ENCODE measurements around the gene NAV2. TPM values are rescaled to one million over a fixed set of nuclear protein-coding genes. Genes with fewer than 3 reads are reported as not detected.

NAV2 gene
- total RNA-seq, 1 experiment from 2014 or later, result 23.3 TPM

- Histone ChIP-seq H3F3A (ENCODE audit: insufficient read depth, low read depth) (no peaks in the 10 kb centered on the region), H3K79me2 (ENCODE audit: low read depth) (no peaks in the 10 kb centered on the region), H3K36me3 (ENCODE audit: low read depth) (no peaks in the 10 kb centered on the region), H3K9me2 (ENCODE audit: insufficient read depth) (no peaks in the 10 kb centered on the region; the same call in 1 of the 2 replicates), H3K27me3 (ENCODE audit: insufficient read depth, low read depth) (no peaks in the 10 kb centered on the region), H2AFZ (no peak overlapping the region), H4K20me1 (ENCODE audit: insufficient read depth) (no peaks in the 10 kb centered on the region), H3K4me3 (no peak overlapping the region), H3K4me1 (replicated peaks; ENCODE audit: insufficient read depth) (no peaks in the 10 kb centered on the region), H3K27ac (no peak overlapping the region), H3K4me2 (no peak overlapping the region), H3K9me3 (ENCODE audit: insufficient read depth, low read depth) (no peaks in the 10 kb centered on the region)
- BruUV-seq (replicated peaks), result no TSS peak
- DNase-seq, result peak in 1 of 2 experiments; percentile 72
- POLR2A ChIA-PET (ENCODE audit: unreplicated experiment), result interaction anchor here (0.6 to 0.7 kb wide), 3 partner anchors 161 to 338 kb away, joined by 4 to 11 read pairs (median 9); no protein-coding TSS in a partner anchor
- TF ChIP-seq CTCF (conservative IDR thresholded peaks at IDR 0.05) (peak; percentile 91), EZH2 (IDR thresholded peaks at IDR 0.05; ENCODE audit: low read depth) (no peak)
- intact Hi-C loops (cut with micrococcal nuclease; ENCODE audit: unreplicated experiment), result loop anchor here (1.0 to 10.0 kb wide), 7 partner anchors 101 to 831 kb away; no protein-coding TSS in a partner anchor
- CTCF ChIA-PET, result interaction anchor here (0.6 to 1.3 kb wide), 19 partner anchors 13 to 1788 kb away, joined by 3 to 13 read pairs (median 4); no protein-coding TSS in a partner anchor
Observed at GRCh38 chr11:19903620-19904069, 191.0 kb downstream of the NAV2 start.

GRCh38 chr11:19905280-19905853 is 192.7 kb downstream of the NAV2 start:
- DNase-seq, result no peak
- Histone ChIP-seq H4K20me1 (ENCODE audit: insufficient read depth) (no peaks in the 10 kb centered on the region), H3K27ac (no peak overlapping the region), H3K4me1 (replicated peaks; ENCODE audit: insufficient read depth) (no peaks in the 10 kb centered on the region), H3K27me3 (ENCODE audit: insufficient read depth, low read depth) (no peaks in the 10 kb centered on the region), H3K79me2 (ENCODE audit: low read depth) (no peaks in the 10 kb centered on the region), H3F3A (ENCODE audit: insufficient read depth, low read depth) (no peaks in the 10 kb centered on the region), H3K36me3 (ENCODE audit: low read depth) (no peaks in the 10 kb centered on the region), H3K4me2 (no peak overlapping the region), H3K9me2 (ENCODE audit: insufficient read depth) (no peaks in the 10 kb centered on the region), H3K4me3 (no peak overlapping the region), H2AFZ (no peak overlapping the region), H3K9me3 (ENCODE audit: insufficient read depth, low read depth) (no peaks in the 10 kb centered on the region)
- ChIA-PET POLR2A (ENCODE audit: unreplicated experiment) (no interaction called here), CTCF (interaction anchor here (0.5 to 0.7 kb wide), 2 partner anchors 30 to 172 kb away, joined by 3 to 7 read pairs; no protein-coding TSS in a partner anchor)
- TF ChIP-seq EZH2 (IDR thresholded peaks at IDR 0.05; ENCODE audit: low read depth) (no peak), CTCF (conservative IDR thresholded peaks at IDR 0.05) (peak; percentile 80)
- BruUV-seq (replicated peaks), result no TSS peak
- intact Hi-C loops (cut with micrococcal nuclease; ENCODE audit: unreplicated experiment), result loop anchor here (1.0 to 10.0 kb wide), 5 partner anchors 33 to 581 kb away; no protein-coding TSS in a partner anchor

GRCh38 chr11:19906126-19906525 is 193.5 kb downstream of the NAV2 start:
- ChIA-PET CTCF (interaction anchor here (0.5 to 1.5 kb wide), 3 partner anchors 29 to 227 kb away, joined by 3 to 7 read pairs (median 4); no protein-coding TSS in a partner anchor), POLR2A (ENCODE audit: unreplicated experiment) (no interaction called here)
- no peaks in the 10 kb centered on the region for H3K79me2 ChIP-seq (ENCODE audit: low read depth)
- H4K20me1 ChIP-seq (ENCODE audit: insufficient read depth), result no peaks in the 10 kb centered on the region
- H3K27ac ChIP-seq, result no peak overlapping the region
- no peaks in the 10 kb centered on the region for H3K9me2 ChIP-seq (ENCODE audit: insufficient read depth)
- H3K4me2 ChIP-seq, result no peak overlapping the region
- intact Hi-C loops (cut with micrococcal nuclease; ENCODE audit: unreplicated experiment), result loop anchor here (10.0 kb wide), 1 partner anchor 581 kb away; no protein-coding TSS in a partner anchor
- no peaks in the 10 kb centered on the region for H3K4me1 ChIP-seq (replicated peaks; ENCODE audit: insufficient read depth)
- DNase-seq, result peak in 1 of 2 experiments; percentile 31
- no peaks in the 10 kb centered on the region for H3K36me3 ChIP-seq (ENCODE audit: low read depth)
- H3K9me3 ChIP-seq (ENCODE audit: insufficient read depth, low read depth), result no peaks in the 10 kb centered on the region
- no peak for TF ChIP-seq CTCF (conservative IDR thresholded peaks at IDR 0.05)
- H3K4me3 ChIP-seq, result no peak overlapping the region
- no peaks in the 10 kb centered on the region for H3F3A ChIP-seq (ENCODE audit: insufficient read depth, low read depth)
- no TSS peak for BruUV-seq (replicated peaks)
- no peak overlapping the region for H2AFZ ChIP-seq
- H3K27me3 ChIP-seq (ENCODE audit: insufficient read depth, low read depth), result no peaks in the 10 kb centered on the region

Measured in PC-9 (cell line).